Cardiac fibroblast (primary cell): ENCODE data around the gene RTN4RL1.
A peak's percentile ranks its signal among the peaks of the same experiment; 100 is the strongest.

Experiments used
- DNase-seq, 2 donors: peaks; one replicate each; pipeline versions ENCODE4 v3.0.0 to v3.0.0-alpha.2; 2010; ENCODE audit warnings: low read depth in 2 of 2
- H3K4me3 ChIP-seq, 2 donors: replicated peaks in 1 of 2; 1 replicate in 1 of 2; 2 replicates in 1 of 2; pipeline ENCODE4 v1.5.1; 2011; ENCODE audit warnings: low read depth in 2 of 2, low read length in 2 of 2, mild to moderate bottlenecking in 2 of 2, moderate library complexity in 1 of 2
- CTCF ChIP-seq: IDR thresholded peaks from one replicate; pipeline ENCODE4 v1.5.1; 2011; ENCODE audit warnings: low read depth, mild to moderate bottlenecking, low read length, inconsistent platforms

Gene RTN4RL1

GRCh38 chr17:1972487-1973160 is 52.5 kb downstream of the RTN4RL1 start:
- TF ChIP-seq CTCF: no peak
- no peak overlapping the region for H3K4me3 ChIP-seq
- DNase-seq: peak; percentile 26 to 35

- H3K4me3 ChIP-seq: no peak overlapping the region
- DNase-seq: no peak
- TF ChIP-seq CTCF: no peak
These were observed 54.2 kb downstream of the RTN4RL1 start for GRCh38 chr17:1970843-1971384.

GRCh38 chr17:1969712-1970111 is 55.4 kb downstream of the RTN4RL1 start:
- H3K4me3 ChIP-seq: no peak overlapping the region
- TF ChIP-seq CTCF: no peak
- no peak for DNase-seq

GRCh38 chr17:1967213-1967612 is 57.9 kb downstream of the RTN4RL1 start:
- no peak for TF ChIP-seq CTCF
- H3K4me3 ChIP-seq: no peak overlapping the region
- DNase-seq: no peak

GRCh38 chr17:1966274-1967086 is 58.7 kb downstream of the RTN4RL1 start:
- no peak overlapping the region for H3K4me3 ChIP-seq
- no peak for DNase-seq
- TF ChIP-seq CTCF: no peak

- DNase-seq: no peak
- H3K4me3 ChIP-seq: no peak overlapping the region
- no peak for TF ChIP-seq CTCF
These were observed 59.4 kb downstream of the RTN4RL1 start for GRCh38 chr17:1965556-1966273.
